Common myeloid progenitor, CD34-positive (primary cell): ENCODE results near the gene CYFIP1.
A peak's percentile ranks its signal among the peaks of the same experiment; 100 is the strongest.

ENCODE experiments used
- CTCF ChIA-PET: fragments of 350-600 bp; sonication (Branson Sonifier 250); formaldehyde crosslinking; loops from one replicate; lab custom pipeline; 2021; ENCODE audit warnings: antibody characterized with exemption; lab: Charles Lee
- POLR2A ChIA-PET: fragments of 350-600 bp; sonication (Branson Sonifier 250); formaldehyde crosslinking; loops from one replicate; lab custom pipeline; 2021; ENCODE audit warnings: antibody characterized with exemption; lab: Charles Lee
- DNase-seq, 3 donors: peaks; one replicate each; pipeline versions ENCODE4 v3.0.0 to v3.0.0-alpha.2; 2013
- H3K27ac ChIP-seq, 2 experiments: 1 replicate in 1 of 2; 2 replicates in 1 of 2; pipeline ENCODE4 v1.7.0; 2013; ENCODE audit warnings: inconsistent platforms in 2 of 2, low read length in 2 of 2, mild to moderate bottlenecking in 2 of 2, low read depth in 1 of 2, moderate library complexity in 1 of 2; ENCODE audit not compliant: severe bottlenecking in 2 of 2, insufficient read depth in 1 of 2, poor library complexity in 1 of 2
- H3K27me3 ChIP-seq, 5 experiments: replicated peaks in 2 of 5; 1 replicate in 3 of 5; 2 replicates in 2 of 5; pipeline versions ENCODE4 v1.6.1 to v1.7.0; 2013; ENCODE audit warnings: low read length in 4 of 5, mild to moderate bottlenecking in 2 of 5, moderate library complexity in 2 of 5, inconsistent platforms in 1 of 5; ENCODE audit not compliant: insufficient read depth in 5 of 5, control insufficient read depth in 4 of 5
- H3K36me3 ChIP-seq, 4 experiments: 1 replicate in 2 of 4; 2 replicates in 2 of 4; pipeline versions ENCODE4 v1.6.1 to v1.7.0; 2013; ENCODE audit warnings: low read length in 3 of 4, control low read depth in 1 of 4, mild to moderate bottlenecking in 1 of 4; ENCODE audit not compliant: control insufficient read depth in 4 of 4, insufficient read depth in 4 of 4
- H3K4me1 ChIP-seq, 4 experiments: 1 replicate in 3 of 4; 2 replicates in 1 of 4; pipeline versions ENCODE4 v1.6.1 to v1.7.1; 2013; ENCODE audit warnings: low read length in 3 of 4, mild to moderate bottlenecking in 3 of 4, control low read depth in 1 of 4, inconsistent platforms in 1 of 4, moderate library complexity in 1 of 4; ENCODE audit not compliant: control insufficient read depth in 4 of 4, insufficient read depth in 4 of 4; ENCODE audit errors: control extremely low read depth in 1 of 4
- H3K4me3 ChIP-seq, 7 experiments: 1 replicate in 4 of 7; 2 replicates in 3 of 7; pipeline versions ENCODE4 v1.5.1 to v1.7.0; 2013; ENCODE audit warnings: mild to moderate bottlenecking in 7 of 7, low read length in 6 of 7, moderate library complexity in 6 of 7, inconsistent platforms in 2 of 7, low read depth in 2 of 7, control low read depth in 1 of 7; ENCODE audit not compliant: insufficient read depth in 4 of 7, control insufficient read depth in 1 of 7; ENCODE audit errors: extremely low read depth in 1 of 7
- H3K9me3 ChIP-seq, 5 experiments: 1 replicate in 4 of 5; 2 replicates in 1 of 5; pipeline versions ENCODE4 v1.6.1 to v1.7.1; 2013; ENCODE audit warnings: low read length in 4 of 5, mild to moderate bottlenecking in 2 of 5, inconsistent platforms in 1 of 5, low read depth in 1 of 5, moderate library complexity in 1 of 5; ENCODE audit not compliant: control insufficient read depth in 4 of 5, insufficient read depth in 2 of 5; ENCODE audit errors: control extremely low read depth in 1 of 5
- WGBS: methylation state at CpG from one replicate; pipeline ENCODE4 v1.1.5; 2013; ENCODE audit not compliant: insufficient coverage; 5-methylcytosine and 5-hydroxymethylcytosine counted together

Gene CYFIP1

DNA sequence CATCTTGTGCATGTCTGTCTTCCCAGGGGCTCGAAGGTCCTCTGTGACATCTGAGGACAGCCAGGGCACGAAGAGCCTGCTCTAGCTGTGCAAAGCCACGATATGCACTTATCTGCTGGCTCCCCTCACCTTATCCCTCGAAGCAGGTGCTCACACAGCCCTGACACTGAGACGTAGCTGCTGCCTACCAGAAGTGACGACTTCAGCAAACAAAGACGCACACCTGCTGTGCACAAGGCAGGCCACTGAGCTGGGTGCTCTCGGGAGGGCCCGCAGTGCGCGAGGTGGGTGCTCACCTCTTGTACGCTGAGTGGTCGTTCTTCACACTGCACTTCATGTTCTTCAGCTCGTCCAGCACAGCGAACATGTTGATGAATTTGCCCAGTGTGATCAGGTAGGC is 37.3 kb downstream of the CYFIP1 start:
- CTCF ChIA-PET, result no interaction called here
- WGBS, result 99% methylated on average over 15 of the region's 15 CpGs
- Histone ChIP-seq H3K27ac (no peak overlapping the region), H3K4me1 (peaks cover 0 to 4% (median 2%) of the 10 kb centered on the region in 4 experiments), H3K36me3 (peaks cover 9 to 71% (median 43%) of the 10 kb centered on the region in 4 experiments), H3K4me3 (no peak overlapping the region), H3K9me3 (no peaks in the 10 kb centered on the region), H3K27me3 (no peaks in the 10 kb centered on the region)
- POLR2A ChIA-PET, result interaction anchor here (0.7 kb wide), 1 partner anchor 19 kb away, joined by 3 read pairs; no protein-coding TSS in a partner anchor
- no peak for DNase-seq

DNA sequence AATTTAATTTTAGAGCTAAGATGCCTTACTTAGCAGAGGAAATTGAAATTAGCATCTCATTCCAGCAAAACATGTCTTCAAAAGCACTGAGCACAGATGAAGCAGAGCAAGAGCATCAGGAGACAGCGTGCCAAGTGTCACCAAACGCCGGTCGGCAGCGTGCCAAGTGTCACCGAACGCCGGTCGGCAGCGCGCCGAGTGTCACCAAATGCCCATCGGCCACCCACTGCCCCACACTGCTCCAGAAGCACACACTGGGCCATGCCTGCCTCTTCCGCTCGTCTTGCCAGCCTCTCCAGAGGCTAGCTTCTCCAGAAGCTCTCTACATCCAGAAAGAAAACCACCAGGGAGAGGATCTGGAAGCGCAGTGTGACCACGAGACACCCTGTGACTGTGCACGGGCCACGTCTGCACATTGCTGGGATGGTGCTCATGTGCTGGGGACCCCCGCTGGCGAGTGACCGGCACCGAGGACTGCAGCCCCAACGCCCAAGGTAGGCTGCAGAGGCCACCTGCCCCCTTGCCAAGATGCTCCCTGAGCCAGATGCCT is 37.8 kb downstream of the CYFIP1 start:
- ChIA-PET CTCF (no interaction called here), POLR2A (interaction anchor here (0.7 kb wide), 1 partner anchor 20 kb away, joined by 3 read pairs; no protein-coding TSS in a partner anchor)
- 95% methylated on average over 21 of the region's 24 CpGs for WGBS
- Histone ChIP-seq H3K36me3 (peaks cover 11 to 74% (median 45%) of the 10 kb centered on the region in 4 experiments), H3K4me1 (no peaks in the 10 kb centered on the region), H3K9me3 (no peaks in the 10 kb centered on the region), H3K27me3 (no peaks in the 10 kb centered on the region), H3K4me3 (no peak overlapping the region), H3K27ac (no peak overlapping the region)
- no peak for DNase-seq

DNA sequence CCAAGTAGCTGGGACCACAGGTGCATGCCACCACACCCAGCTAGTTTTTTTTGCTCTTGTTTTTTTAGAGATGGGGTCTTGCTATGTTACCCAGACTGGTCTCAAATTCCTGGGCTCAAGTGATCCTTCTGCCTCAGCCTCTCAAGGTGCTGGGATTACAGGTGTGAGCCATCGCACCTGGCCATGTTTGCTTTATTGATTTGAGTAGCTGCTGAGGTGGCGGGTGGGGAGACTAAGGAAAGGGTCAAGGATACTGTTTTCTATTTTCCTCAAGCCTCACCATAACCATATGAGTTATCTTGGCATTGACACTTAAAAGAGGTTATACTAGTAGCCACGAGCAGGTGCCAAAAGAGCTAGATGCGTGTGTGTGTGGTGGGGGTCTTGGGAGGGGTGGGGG is 39.0 kb downstream of the CYFIP1 start:
- no CpG with 5 or more reads among the region's 4 CpGs for WGBS
- no peaks in the 10 kb centered on the region for H3K9me3 ChIP-seq
- H3K36me3 ChIP-seq, result peaks cover 11 to 77% (median 49%) of the 10 kb centered on the region in 4 experiments
- H3K4me1 ChIP-seq, result peaks cover 0 to 4% (median 1%) of the 10 kb centered on the region in 4 experiments
- H3K27ac ChIP-seq, result no peak overlapping the region
- H3K4me3 ChIP-seq, result no peak overlapping the region
- ChIA-PET POLR2A (no interaction called here), CTCF (no interaction called here)
- no peaks in the 10 kb centered on the region for H3K27me3 ChIP-seq
- no peak for DNase-seq

DNA sequence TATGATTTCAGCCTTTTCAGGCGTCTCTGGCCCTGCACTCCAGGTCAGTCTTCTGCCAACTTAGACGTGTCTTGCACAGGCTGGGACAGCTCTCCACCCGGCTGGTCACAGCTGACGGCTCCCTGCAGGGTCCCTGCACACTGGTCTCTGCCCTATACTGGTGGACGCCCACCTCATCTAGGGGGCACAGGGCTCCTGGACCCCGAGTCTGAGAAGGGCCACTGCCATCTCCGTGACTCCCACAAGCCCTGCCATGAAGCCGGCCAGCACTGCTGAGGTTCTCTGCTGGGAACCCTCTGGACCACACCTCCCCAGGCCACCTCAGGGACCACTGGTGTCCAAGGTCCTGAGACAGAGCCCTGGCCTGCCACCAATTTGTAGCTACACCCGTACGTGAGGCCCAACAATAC is 40.5 kb downstream of the CYFIP1 start:
- Histone ChIP-seq H3K27ac (no peak overlapping the region), H3K36me3 (peaks cover 13 to 79% (median 55%) of the 10 kb centered on the region in 4 experiments), H3K27me3 (no peaks in the 10 kb centered on the region), H3K9me3 (no peaks in the 10 kb centered on the region), H3K4me1 (peaks cover 0 to 4% (median 1%) of the 10 kb centered on the region in 4 experiments), H3K4me3 (no peak overlapping the region)
- no peak for DNase-seq
- CTCF ChIA-PET, result no interaction called here
- 100% methylated on average over 9 of the region's 10 CpGs for WGBS
- POLR2A ChIA-PET, result no interaction called here

DNA sequence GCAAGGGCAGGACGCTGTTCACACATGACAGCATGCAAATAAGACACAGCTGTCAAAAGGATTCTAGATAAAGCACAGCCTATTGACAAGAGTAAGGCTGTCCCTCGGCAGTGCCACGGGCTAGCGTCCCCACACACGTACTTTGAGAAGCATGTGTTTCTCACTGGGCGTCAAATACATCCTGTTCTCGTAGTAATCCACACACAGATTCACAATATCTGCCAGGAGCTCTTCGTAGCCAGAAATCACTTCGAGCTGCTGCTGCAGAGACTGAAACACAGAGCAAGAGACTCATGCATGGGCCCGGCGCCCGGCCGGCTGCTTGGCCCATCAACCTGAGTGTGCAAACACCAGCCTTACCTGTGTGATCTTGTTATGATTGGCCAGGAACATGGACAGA is 41.1 kb downstream of the CYFIP1 start:
- Histone ChIP-seq H3K36me3 (peaks cover 13 to 73% (median 49%) of the 10 kb centered on the region in 4 experiments), H3K27ac (no peak overlapping the region), H3K9me3 (no peaks in the 10 kb centered on the region), H3K4me3 (no peak overlapping the region), H3K4me1 (peaks cover 0 to 4% (median 1%) of the 10 kb centered on the region in 4 experiments), H3K27me3 (no peaks in the 10 kb centered on the region)
- POLR2A ChIA-PET, result no interaction called here
- DNase-seq, result no peak
- WGBS, result 98% methylated on average over 13 of the region's 13 CpGs
- CTCF ChIA-PET, result no interaction called here

DNA sequence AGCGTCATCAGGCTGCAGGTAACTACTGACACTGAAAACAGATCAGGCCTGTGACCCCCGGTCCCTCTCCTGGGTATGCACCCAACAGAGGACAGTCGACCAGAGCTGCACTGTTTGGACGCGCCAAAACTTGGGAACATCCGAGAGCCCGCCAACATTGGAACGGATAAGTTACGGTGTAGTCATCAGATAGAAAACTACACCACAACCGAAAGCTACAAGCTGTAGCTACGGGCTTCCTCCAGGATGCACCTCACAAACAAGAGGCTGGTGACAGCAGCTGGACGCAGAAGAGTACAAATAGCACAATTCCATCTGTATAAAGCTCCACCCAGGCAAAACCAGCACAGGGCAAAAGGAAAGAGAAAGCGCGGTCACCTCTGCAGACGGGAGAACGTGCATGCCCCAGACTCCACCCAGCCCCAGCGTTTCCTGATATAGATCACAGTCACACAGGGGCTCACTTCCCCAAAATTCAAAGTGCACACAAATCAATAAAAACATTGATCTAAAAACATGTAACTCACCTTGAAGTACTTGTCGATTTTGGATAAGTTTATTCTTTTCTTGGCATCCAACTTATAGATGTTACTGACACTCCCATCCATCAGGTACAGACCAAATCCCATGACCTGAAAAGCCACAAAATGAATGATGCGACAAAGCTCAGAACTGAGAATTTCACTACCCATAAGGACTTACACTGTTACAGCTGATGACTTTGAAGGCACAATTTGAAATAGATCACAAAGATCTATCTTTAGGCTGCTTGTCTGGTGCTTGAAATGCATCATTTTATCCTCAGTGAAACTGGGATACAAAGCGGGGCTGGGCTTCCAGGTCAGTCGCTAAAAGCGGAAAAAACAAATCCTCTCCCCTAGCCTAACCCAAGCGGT is 43.3 kb downstream of the CYFIP1 start:
- Histone ChIP-seq H3K4me3 (no peak overlapping the region), H3K4me1 (peaks cover 0 to 4% (median 1%) of the 10 kb centered on the region in 4 experiments), H3K27me3 (no peaks in the 10 kb centered on the region), H3K27ac (no peak overlapping the region), H3K36me3 (peaks cover 9 to 67% (median 48%) of the 10 kb centered on the region in 4 experiments), H3K9me3 (no peaks in the 10 kb centered on the region)
- POLR2A ChIA-PET, result interaction anchor here (0.6 kb wide), 1 partner anchor 31 kb away, joined by 3 read pairs; no protein-coding TSS in a partner anchor
- peak in 2 of 3 donors; percentile 35 to 50 for DNase-seq
- WGBS, result 66% methylated on average over 16 of the region's 23 CpGs
- CTCF ChIA-PET, result no interaction called here

DNA sequence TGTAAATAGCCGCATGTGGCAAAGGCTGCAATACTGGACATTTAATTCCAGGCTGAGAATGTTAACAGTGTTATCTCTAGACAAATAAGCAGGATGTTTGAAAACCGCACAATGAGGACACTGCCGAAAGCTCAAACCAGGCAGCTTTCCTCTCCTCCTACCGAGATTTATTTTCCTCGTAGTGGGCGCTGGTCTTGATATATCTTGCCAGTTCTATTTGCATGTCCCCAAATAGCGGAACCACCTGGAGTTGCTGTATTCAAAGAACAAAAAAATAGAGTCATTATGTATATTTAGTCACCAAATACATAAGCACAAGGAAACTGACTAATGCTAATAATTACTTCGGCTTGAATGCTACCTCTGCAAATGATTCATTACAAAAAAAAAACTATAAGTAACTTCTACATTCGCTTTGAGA is 46.5 kb downstream of the CYFIP1 start:
- 100% methylated on average over 4 of the region's 9 CpGs for WGBS
- peaks cover 7 to 58% (median 39%) of the 10 kb centered on the region in 4 experiments for H3K36me3 ChIP-seq
- no peak overlapping the region for H3K27ac ChIP-seq
- no peak for DNase-seq
- POLR2A ChIA-PET, result interaction anchor here (0.6 kb wide), 1 partner anchor 1771 kb away, joined by 3 read pairs; no protein-coding TSS in a partner anchor
- H3K27me3 ChIP-seq, result no peaks in the 10 kb centered on the region
- CTCF ChIA-PET, result no interaction called here
- H3K4me3 ChIP-seq, result no peak overlapping the region
- H3K4me1 ChIP-seq, result peaks cover 0 to 4% (median 1%) of the 10 kb centered on the region in 4 experiments
- no peaks in the 10 kb centered on the region for H3K9me3 ChIP-seq
